GM19468 (cell line): ENCODE results near the gene FBXW11.

ENCODE experiments used
- ATAC-seq: cut with Tn5 transposase; IDR thresholded peaks from one replicate; pipeline ENCODE4 v1.9.1; 2021; ENCODE audit warnings: mild to moderate bottlenecking, moderate library complexity, moderate number of reproducible peaks; ENCODE audit not compliant: unreplicated experiment; ENCODE audit errors: extremely low read depth

Gene FBXW11

DNA sequence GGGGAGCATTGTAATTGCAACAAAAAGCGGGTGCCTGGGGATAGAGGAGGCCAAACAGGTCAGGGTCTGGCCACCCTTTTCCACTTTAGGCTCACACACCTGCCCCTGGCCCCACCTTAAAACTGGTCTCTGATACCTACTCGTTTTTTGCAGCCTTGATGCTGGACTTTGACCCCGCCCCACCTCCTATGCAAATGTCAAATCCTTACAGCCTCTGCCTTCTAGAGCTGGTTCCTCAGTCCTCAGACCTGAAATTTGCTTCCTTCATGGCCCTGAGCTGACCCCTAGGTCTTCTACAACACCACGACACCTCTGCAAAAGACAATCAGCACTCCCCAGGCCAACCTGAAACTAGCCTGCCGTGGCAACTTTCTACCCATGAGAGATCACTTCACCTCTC, 183.2 kb downstream of the FBXW11 start:
- ATAC-seq: no peak

DNA sequence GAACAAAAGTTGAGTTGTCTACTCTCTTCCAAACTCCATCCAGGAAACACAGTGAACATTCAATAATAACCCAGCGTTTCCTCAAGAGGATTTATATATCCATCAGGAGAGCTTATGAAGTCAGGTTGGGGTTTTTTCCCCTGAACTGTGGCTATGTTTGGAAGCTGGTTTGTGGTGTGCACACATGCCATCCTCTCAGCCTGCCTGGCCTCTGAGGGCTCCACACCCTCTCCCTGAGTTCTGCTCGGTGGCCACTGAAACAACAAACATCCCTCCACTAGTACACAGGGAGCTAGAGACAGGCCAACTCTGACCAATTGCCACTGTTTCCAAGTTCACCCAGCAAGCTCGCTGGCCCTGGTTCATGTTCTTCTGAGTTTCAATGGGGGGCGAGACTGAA, 185.2 kb downstream of the FBXW11 start:
- no peak for ATAC-seq

DNA sequence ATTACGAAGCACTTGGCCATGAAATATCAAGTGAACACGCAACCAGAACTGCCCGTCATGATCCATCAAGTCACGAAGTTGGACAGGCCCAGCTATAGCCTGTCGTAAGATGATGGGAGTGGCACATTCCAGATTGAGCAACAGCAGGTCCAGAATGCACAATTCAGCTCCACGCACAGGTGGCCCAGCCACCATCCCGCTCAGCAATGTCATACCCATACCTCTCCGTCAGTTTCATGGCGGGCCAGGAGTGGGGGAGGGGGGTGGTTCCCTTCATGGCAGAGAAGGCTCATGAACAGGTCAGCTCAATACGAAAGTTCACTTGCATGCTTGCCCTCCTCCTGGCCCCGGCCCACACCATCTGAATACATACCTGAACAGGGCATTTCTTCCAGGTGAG, 185.9 kb downstream of the FBXW11 start:
- ATAC-seq: no peak

GRCh38 chr5:171816666-171817065, 189.8 kb downstream of the FBXW11 start:
- ATAC-seq: no peak

- no peak for ATAC-seq
These were observed 192.5 kb downstream of the FBXW11 start for GRCh38 chr5:171813813-171814490.

- ATAC-seq: no peak
These were observed 193.2 kb downstream of the FBXW11 start for GRCh38 chr5:171813270-171813669.
